8988T (cell line): ENCODE measurements around the gene LIPE.

Experiments used
- DNase-seq: peaks from one replicate; pipeline ENCODE4 v3.0.0; 2011

Gene LIPE

GRCh38 chr19:42378225-42379215 is 48.7 kb downstream of the LIPE start:
- no peak for DNase-seq

GRCh38 chr19:42376177-42376555 is 51.0 kb downstream of the LIPE start:
- DNase-seq = no peak

GRCh38 chr19:42375415-42376176 is 51.6 kb downstream of the LIPE start:
- DNase-seq = no peak

GRCh38 chr19:42374826-42375376 is 52.3 kb downstream of the LIPE start:
- DNase-seq = no peak

- no peak for DNase-seq
Measured at GRCh38 chr19:42370626-42371175, 56.5 kb downstream of the LIPE start.

- no peak for DNase-seq
Measured at GRCh38 chr19:42370068-42370520, 57.1 kb downstream of the LIPE start.

- no peak for DNase-seq
Measured at GRCh38 chr19:42369433-42370067, 57.6 kb downstream of the LIPE start.

GRCh38 chr19:42368765-42369164 is 58.4 kb downstream of the LIPE start:
- no peak for DNase-seq

GRCh38 chr19:42368360-42368759 is 58.8 kb downstream of the LIPE start:
- no peak for DNase-seq

- DNase-seq = no peak
Measured at GRCh38 chr19:42367929-42368328, 59.3 kb downstream of the LIPE start.

GRCh38 chr19:42366673-42367072 is 60.5 kb downstream of the LIPE start:
- DNase-seq = no peak

- no peak for DNase-seq
Measured at GRCh38 chr19:42363614-42364346, 63.4 kb downstream of the LIPE start.

- DNase-seq = no peak
Measured at GRCh38 chr19:42362891-42363440, 64.2 kb downstream of the LIPE start.

- no peak for DNase-seq
Measured at GRCh38 chr19:42362342-42362741, 64.8 kb downstream of the LIPE start.

- DNase-seq = no peak
Measured at GRCh38 chr19:42361545-42361910, 65.7 kb downstream of the LIPE start.

GRCh38 chr19:42360787-42361544 is 66.2 kb downstream of the LIPE start:
- DNase-seq = no peak

- DNase-seq = no peak
Measured at GRCh38 chr19:42357290-42357689, 69.9 kb downstream of the LIPE start.

GRCh38 chr19:42356686-42357085 is 70.5 kb downstream of the LIPE start:
- no peak for DNase-seq

GRCh38 chr19:42355896-42356295 is 71.3 kb downstream of the LIPE start:
- DNase-seq = no peak

- DNase-seq = no peak
Measured at GRCh38 chr19:42353341-42354015, 73.7 kb downstream of the LIPE start.
